Keratinocyte (primary cell): ENCODE results near the gene SLIT3.

ENCODE experiments used
- EZH2 ChIP-seq: IDR thresholded peaks from one replicate; pipeline ENCODE4 v1.6.1; 2012; ENCODE audit warnings: inconsistent platforms, mild to moderate bottlenecking, low read length, moderate library complexity
- TF ChIP-seq, protein P1 (sequence below), 3 experiments: IDR thresholded peaks in 1 of 3; conservative IDR thresholded peaks in 1 of 3; optimal IDR thresholded peaks in 1 of 3; 2 replicates in 2 of 3; 3 replicates in 1 of 3; pipeline versions ENCODE3 to v1.5.1; 2011; ENCODE audit warnings: low read length in 3 of 3, mild to moderate bottlenecking in 3 of 3, moderate library complexity in 2 of 3, control low read depth in 1 of 3, inconsistent platforms in 1 of 3; ENCODE audit not compliant: insufficient read depth in 2 of 3; ENCODE audit errors: extremely low read depth in 1 of 3

DNA sequence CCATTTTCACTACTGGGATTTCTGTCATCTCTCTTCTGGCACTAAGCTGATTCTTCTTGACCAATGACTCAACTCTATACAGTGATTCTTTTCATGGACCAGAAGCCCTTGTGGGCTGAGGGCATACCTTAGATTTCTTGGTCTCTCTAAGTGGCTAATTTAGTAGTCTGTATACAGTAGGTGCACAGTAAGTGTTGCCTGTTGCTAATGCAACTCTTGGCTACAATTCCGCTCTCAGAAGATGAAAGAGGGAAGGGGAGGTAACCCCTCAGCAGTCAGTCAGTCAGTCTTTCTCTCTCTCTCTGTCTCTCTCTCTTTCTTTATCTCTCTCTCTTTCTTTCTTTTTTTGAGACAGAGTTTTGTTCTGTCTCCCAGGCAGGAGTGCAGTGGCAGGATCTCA, 606.6 kb downstream of the SLIT3 start:
- TF ChIP-seq, protein P1, sequence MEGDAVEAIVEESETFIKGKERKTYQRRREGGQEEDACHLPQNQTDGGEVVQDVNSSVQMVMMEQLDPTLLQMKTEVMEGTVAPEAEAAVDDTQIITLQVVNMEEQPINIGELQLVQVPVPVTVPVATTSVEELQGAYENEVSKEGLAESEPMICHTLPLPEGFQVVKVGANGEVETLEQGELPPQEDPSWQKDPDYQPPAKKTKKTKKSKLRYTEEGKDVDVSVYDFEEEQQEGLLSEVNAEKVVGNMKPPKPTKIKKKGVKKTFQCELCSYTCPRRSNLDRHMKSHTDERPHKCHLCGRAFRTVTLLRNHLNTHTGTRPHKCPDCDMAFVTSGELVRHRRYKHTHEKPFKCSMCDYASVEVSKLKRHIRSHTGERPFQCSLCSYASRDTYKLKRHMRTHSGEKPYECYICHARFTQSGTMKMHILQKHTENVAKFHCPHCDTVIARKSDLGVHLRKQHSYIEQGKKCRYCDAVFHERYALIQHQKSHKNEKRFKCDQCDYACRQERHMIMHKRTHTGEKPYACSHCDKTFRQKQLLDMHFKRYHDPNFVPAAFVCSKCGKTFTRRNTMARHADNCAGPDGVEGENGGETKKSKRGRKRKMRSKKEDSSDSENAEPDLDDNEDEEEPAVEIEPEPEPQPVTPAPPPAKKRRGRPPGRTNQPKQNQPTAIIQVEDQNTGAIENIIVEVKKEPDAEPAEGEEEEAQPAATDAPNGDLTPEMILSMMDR (optimal IDR thresholded peaks at IDR 0.05 in 1 of 3, IDR thresholded peaks at IDR 0.05 in 1 of 3, conservative IDR thresholded peaks at IDR 0.05 in 1 of 3; ENCODE audit: extremely low read depth in 1 of 3, insufficient read depth in 2 of 3, low read length in 3 of 3): no peak
- no peak for TF ChIP-seq EZH2
